Calu3 (cell line): ENCODE data around the gene CDK12. TPM values are rescaled to one million over a fixed set of nuclear protein-coding genes. Genes with fewer than 3 reads are reported as not detected.

Experiments used
- BruUV-seq: library from RNA; stranded (reverse); fragments of 400-500 nt; replicated peaks from 2 replicates; lab custom pipeline; 2021; lab: Mats Ljungman, UMichigan
- CTCF ChIA-PET: fragments of 300-600 bp; sonication (Branson Sonifier 250); formaldehyde crosslinking; loops from one replicate; lab custom pipeline; 2022; ENCODE audit warnings: antibody characterized with exemption; lab: Charles Lee
- DNase-seq: peaks from one replicate; pipeline ENCODE4 v3.0.0; 2022
- H3K27ac Mint-ChIP-seq: one replicate; pipeline ENCODE4 v1.8.0; 2022; ENCODE audit warnings: mixed read lengths; ENCODE audit not compliant: unreplicated experiment
- H3K27me3 Mint-ChIP-seq: one replicate; pipeline ENCODE4 v1.8.0; 2022; ENCODE audit warnings: mixed read lengths; ENCODE audit not compliant: unreplicated experiment
- H3K36me3 Mint-ChIP-seq: one replicate; pipeline ENCODE4 v1.8.0; 2022; ENCODE audit warnings: mild to moderate bottlenecking, moderate library complexity, mixed read lengths; ENCODE audit not compliant: insufficient read depth, unreplicated experiment
- H3K4me1 Mint-ChIP-seq: one replicate; pipeline ENCODE4 v1.8.0; 2022; ENCODE audit warnings: mild to moderate bottlenecking, low read depth, mixed read lengths; ENCODE audit not compliant: unreplicated experiment
- H3K4me3 Mint-ChIP-seq: one replicate; pipeline ENCODE4 v1.8.0; 2022; ENCODE audit warnings: mild to moderate bottlenecking, low read depth, moderate library complexity, mixed read lengths; ENCODE audit not compliant: unreplicated experiment
- H3K9me3 Mint-ChIP-seq: one replicate; pipeline ENCODE4 v1.8.0; 2022; ENCODE audit warnings: low read depth, mixed read lengths; ENCODE audit not compliant: unreplicated experiment
- intact Hi-C: fragments of 100-400 bp; cut with micrococcal nuclease; formaldehyde crosslinking; loops from one replicate; pipeline ENCODE4 v1.10.0; 2022; ENCODE audit not compliant: unreplicated experiment
- total RNA-seq: library from RNA; stranded (reverse); gene quantifications from 2 replicates; pipeline ENCODE4 v1.2.3, GENCODE V29; 2022
- TF ChIP-seq, protein P1 (sequence below): fragments of 200-600 bp; IDR thresholded peaks from one replicate; pipeline ENCODE4 v1.8.0; 2022; ENCODE audit warnings: antibody characterized with exemption; ENCODE audit not compliant: unreplicated experiment

Gene CDK12
- total RNA-seq, 1 experiment from 2014 or later: 321 TPM

DNA sequence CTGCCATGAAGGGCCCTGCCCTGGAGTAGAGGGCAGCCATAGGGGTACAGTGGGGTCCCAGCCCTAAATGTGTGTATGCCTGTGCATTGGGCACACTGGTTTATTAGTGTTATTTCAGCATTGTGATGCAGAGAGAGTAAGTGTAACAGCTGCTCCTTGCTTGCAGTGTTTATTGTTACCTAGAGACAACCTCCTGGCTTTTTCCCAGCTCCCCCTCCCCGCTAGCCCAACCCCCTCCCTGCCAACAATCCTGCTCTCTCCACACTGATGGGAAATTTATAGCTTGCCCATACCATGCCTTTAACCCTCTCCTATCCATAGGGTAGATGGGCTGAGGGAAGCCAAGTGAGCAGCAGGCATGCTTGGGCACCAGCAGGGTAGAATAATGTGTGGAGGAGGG, 95.1 kb downstream of the CDK12 start:
- BruUV-seq: no TSS peak
- no peak overlapping the region for H3K4me3 Mint-ChIP-seq
- intact Hi-C loops: no loop called here
- H3K27ac Mint-ChIP-seq: no peak overlapping the region
- no peaks in the 10 kb centered on the region for H3K4me1 Mint-ChIP-seq
- no peaks in the 10 kb centered on the region for H3K9me3 Mint-ChIP-seq
- H3K27me3 Mint-ChIP-seq: no peaks in the 10 kb centered on the region
- CTCF ChIA-PET: interaction anchor here (0.6 to 15.3 kb wide), 8 partner anchors 9 to 416 kb away, joined by 3 to 382 read pairs (median 6); no protein-coding TSS in a partner anchor
- peaks cover 23% of the 10 kb centered on the region for H3K36me3 Mint-ChIP-seq
- TF ChIP-seq, protein P1, sequence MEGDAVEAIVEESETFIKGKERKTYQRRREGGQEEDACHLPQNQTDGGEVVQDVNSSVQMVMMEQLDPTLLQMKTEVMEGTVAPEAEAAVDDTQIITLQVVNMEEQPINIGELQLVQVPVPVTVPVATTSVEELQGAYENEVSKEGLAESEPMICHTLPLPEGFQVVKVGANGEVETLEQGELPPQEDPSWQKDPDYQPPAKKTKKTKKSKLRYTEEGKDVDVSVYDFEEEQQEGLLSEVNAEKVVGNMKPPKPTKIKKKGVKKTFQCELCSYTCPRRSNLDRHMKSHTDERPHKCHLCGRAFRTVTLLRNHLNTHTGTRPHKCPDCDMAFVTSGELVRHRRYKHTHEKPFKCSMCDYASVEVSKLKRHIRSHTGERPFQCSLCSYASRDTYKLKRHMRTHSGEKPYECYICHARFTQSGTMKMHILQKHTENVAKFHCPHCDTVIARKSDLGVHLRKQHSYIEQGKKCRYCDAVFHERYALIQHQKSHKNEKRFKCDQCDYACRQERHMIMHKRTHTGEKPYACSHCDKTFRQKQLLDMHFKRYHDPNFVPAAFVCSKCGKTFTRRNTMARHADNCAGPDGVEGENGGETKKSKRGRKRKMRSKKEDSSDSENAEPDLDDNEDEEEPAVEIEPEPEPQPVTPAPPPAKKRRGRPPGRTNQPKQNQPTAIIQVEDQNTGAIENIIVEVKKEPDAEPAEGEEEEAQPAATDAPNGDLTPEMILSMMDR: no peak
- DNase-seq: no peak

DNA sequence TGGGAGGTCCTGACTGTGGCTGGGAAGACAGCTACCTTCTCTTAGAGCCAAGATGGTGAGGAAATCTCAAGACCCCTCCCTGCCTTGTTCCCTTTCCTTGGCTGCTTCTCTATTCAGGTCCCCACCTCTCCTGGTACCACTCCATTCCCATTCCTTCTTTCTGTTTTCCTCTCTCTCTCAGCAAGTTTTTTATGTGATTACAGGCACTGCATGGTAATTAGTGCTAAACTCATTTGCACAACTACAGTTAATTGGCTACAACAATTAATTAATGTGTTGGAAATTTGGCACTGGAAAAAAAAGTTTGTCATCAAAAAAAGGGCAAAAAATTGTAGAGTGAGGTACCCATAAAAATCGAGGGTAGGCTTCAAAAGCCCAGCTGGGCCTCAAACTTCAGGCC, 101.1 kb downstream of the CDK12 start:
- TF ChIP-seq, protein P1: no peak
- H3K36me3 Mint-ChIP-seq: peaks cover 29% of the 10 kb centered on the region
- DNase-seq: no peak
- intact Hi-C loops: no loop called here
- no peaks in the 10 kb centered on the region for H3K4me1 Mint-ChIP-seq
- no peak overlapping the region for H3K4me3 Mint-ChIP-seq
- H3K27me3 Mint-ChIP-seq: no peaks in the 10 kb centered on the region
- no TSS peak for BruUV-seq
- H3K27ac Mint-ChIP-seq: no peak overlapping the region
- CTCF ChIA-PET: interaction anchor here (0.7 to 2.9 kb wide), 7 partner anchors 10 to 556 kb away, joined by 3 to 15 read pairs (median 7); no protein-coding TSS in a partner anchor
- no peaks in the 10 kb centered on the region for H3K9me3 Mint-ChIP-seq

DNA sequence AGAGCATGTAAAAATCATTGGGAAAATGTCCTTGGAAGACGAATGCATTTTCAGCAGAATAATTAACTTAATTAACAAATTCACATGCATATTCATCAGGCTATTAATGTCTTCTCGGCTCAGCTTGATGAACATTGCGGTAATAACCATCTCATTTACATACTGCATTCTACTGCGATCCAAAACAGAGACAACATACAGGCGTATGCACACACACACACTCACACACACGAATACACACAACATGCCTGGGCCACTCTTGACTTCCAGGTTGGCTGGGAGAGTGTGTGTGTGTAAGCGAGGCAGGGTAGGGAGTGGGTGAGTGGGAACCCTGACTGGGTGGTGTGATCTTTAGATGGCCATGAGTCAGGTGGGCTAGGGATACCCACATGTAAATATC, 101.7 kb downstream of the CDK12 start:
- H3K27me3 Mint-ChIP-seq: no peaks in the 10 kb centered on the region
- no peak overlapping the region for H3K4me3 Mint-ChIP-seq
- TF ChIP-seq, protein P1: no peak
- DNase-seq: no peak
- no peak overlapping the region for H3K27ac Mint-ChIP-seq
- CTCF ChIA-PET: interaction anchor here (0.5 to 2.9 kb wide), 4 partner anchors 10 to 26 kb away, joined by 3 to 15 read pairs (median 4); no protein-coding TSS in a partner anchor
- no TSS peak for BruUV-seq
- no peaks in the 10 kb centered on the region for H3K4me1 Mint-ChIP-seq
- intact Hi-C loops: no loop called here
- H3K9me3 Mint-ChIP-seq: no peaks in the 10 kb centered on the region
- H3K36me3 Mint-ChIP-seq: peaks cover 24% of the 10 kb centered on the region

DNA sequence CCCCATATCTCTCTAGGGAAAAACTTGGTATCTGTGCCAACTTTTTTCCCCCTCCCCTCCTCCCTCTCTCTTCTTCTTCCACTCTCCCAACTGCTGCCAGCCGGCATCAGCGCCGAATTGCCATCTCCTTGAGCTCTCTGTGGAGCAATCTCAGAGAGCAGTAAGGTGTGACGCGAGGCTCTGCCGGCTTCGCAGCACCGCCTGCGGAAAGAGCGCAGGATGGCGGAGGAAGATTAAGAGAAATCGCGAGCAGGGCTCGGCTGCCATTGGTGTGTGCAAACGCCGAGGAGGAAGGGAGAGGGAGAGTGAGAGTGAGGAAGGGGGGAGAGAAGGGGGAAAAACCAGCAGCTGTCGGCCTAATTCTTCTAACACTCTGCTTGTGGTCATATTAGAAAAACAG, 102.2 kb downstream of the CDK12 start:
- no peak for DNase-seq
- Mint-ChIP-seq H3K4me3 (no peak overlapping the region), H3K27ac (no peak overlapping the region), H3K36me3 (peaks cover 24% of the 10 kb centered on the region), H3K9me3 (no peaks in the 10 kb centered on the region), H3K27me3 (no peaks in the 10 kb centered on the region), H3K4me1 (no peaks in the 10 kb centered on the region)
- TF ChIP-seq, protein P1: no peak
- CTCF ChIA-PET: interaction anchor here (0.5 to 2.9 kb wide), 6 partner anchors 11 to 60 kb away, joined by 3 to 15 read pairs (median 6); no protein-coding TSS in a partner anchor
- intact Hi-C loops: no loop called here
- BruUV-seq: no TSS peak
